ENCODE data around the gene FRMPD4.

Gene FRMPD4

DNA sequence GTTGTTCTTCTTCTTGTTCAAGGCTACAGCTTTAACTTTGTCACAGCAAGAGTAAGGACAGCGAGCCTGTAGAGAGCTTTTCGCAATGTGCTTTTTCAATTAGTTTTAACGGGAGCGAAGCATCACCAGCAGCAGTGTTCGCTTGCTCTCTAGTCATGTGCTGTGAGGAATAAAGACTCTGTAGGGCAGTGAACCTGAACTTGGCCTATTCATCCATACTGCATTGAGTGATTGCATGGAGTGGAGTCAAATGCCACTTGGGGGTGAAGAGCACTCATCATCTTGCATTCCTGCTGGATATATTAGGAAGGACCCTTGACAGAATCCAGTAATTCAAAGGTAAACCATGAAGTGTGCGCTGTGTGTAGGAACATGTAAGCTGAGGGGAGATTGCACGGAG lies 240.0 kb downstream of the FRMPD4 start:
- no peak overlapping the region for H3K4me3 ChIP-seq (ENCODE audit: low read length in 2 of 2)

DNA sequence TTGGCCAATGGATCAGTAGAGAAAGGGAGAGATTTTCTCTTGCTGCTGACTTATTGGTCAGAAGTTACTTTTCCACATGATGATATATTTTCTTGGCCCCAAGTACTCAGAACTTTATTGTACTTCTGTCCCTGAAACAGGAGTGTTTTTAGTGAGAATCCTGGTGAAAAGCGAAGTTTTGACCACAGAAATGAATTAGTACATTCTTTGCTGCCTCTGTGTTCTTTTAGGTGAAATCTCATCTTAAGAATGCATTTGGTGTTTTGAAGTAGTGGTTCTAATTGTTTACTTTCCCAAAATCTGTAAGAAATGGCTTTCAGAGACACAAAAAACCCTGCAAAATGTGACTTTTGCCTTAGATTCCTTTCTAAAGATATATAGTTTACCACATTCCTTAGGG lies 240.4 kb downstream of the FRMPD4 start:
- Histone ChIP-seq H3K4me1 (ENCODE audit: control insufficient read depth in 2 of 2, insufficient read depth in 2 of 2, low read length in 2 of 2) (no peaks in the 10 kb centered on the region), H3K4me3 (ENCODE audit: low read length in 2 of 2) (no peak overlapping the region), H3K9ac (ENCODE audit: low read depth in 1 of 2, low read length in 2 of 2) (no peak overlapping the region), H3K27ac (ENCODE audit: low read depth in 2 of 2, low read length in 2 of 2) (no peak overlapping the region), H3K27me3 (ENCODE audit: control insufficient read depth in 2 of 2, insufficient read depth in 2 of 2, low read length in 2 of 2) (peaks cover 4 to 5% of the 10 kb centered on the region in 2 donors), H3K36me3 (ENCODE audit: control insufficient read depth in 2 of 2, insufficient read depth in 2 of 2, low read length in 2 of 2) (no peaks in the 10 kb centered on the region), H3K9me3 (ENCODE audit: control insufficient read depth in 2 of 2, low read length in 2 of 2) (no peaks in the 10 kb centered on the region)

More for the DNA sequence above, 240.0 kb downstream of the FRMPD4 start:
- Histone ChIP-seq H3K27ac (ENCODE audit: low read depth in 2 of 2, low read length in 2 of 2) (no peak overlapping the region), H3K9ac (ENCODE audit: low read depth in 1 of 2, low read length in 2 of 2) (no peak overlapping the region), H3K36me3 (ENCODE audit: control insufficient read depth in 2 of 2, insufficient read depth in 2 of 2, low read length in 2 of 2) (no peaks in the 10 kb centered on the region), H3K4me1 (ENCODE audit: control insufficient read depth in 2 of 2, insufficient read depth in 2 of 2, low read length in 2 of 2) (no peaks in the 10 kb centered on the region), H3K9me3 (ENCODE audit: control insufficient read depth in 2 of 2, low read length in 2 of 2) (no peaks in the 10 kb centered on the region), H3K27me3 (ENCODE audit: control insufficient read depth in 2 of 2, insufficient read depth in 2 of 2, low read length in 2 of 2) (peaks cover 4 to 5% of the 10 kb centered on the region in 2 donors)

DNA sequence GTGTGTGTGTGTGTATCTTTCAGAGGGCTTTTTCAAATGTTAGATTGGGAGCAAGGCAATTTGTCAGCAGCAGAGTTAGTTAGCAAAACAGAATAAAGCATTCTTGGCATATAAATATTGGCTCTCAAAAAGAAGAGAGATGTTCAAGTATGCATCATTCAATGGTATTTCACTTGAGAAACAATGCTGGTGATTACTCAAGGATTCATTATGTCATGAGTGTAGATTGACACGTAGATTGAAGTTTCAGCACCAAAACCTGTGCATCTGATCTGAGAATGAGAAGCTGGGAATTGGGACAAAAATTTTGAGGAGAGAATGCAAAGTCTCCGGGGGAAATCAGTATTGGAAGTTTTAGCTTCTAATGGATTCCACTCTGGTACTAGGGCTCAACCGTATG lies 241.4 kb downstream of the FRMPD4 start:
- no peak overlapping the region for H3K9ac ChIP-seq (ENCODE audit: low read depth in 1 of 2, low read length in 2 of 2)
- peaks cover 4 to 5% of the 10 kb centered on the region in 2 donors for H3K27me3 ChIP-seq (ENCODE audit: control insufficient read depth in 2 of 2, insufficient read depth in 2 of 2, low read length in 2 of 2)
- no peaks in the 10 kb centered on the region for H3K4me1 ChIP-seq (ENCODE audit: control insufficient read depth in 2 of 2, insufficient read depth in 2 of 2, low read length in 2 of 2)
- no peaks in the 10 kb centered on the region for H3K36me3 ChIP-seq (ENCODE audit: control insufficient read depth in 2 of 2, insufficient read depth in 2 of 2, low read length in 2 of 2)
- H3K4me3 ChIP-seq (ENCODE audit: low read length in 2 of 2), result no peak overlapping the region
- H3K27ac ChIP-seq (ENCODE audit: low read depth in 2 of 2, low read length in 2 of 2), result no peak overlapping the region
- no peaks in the 10 kb centered on the region for H3K9me3 ChIP-seq (ENCODE audit: control insufficient read depth in 2 of 2, low read length in 2 of 2)

DNA sequence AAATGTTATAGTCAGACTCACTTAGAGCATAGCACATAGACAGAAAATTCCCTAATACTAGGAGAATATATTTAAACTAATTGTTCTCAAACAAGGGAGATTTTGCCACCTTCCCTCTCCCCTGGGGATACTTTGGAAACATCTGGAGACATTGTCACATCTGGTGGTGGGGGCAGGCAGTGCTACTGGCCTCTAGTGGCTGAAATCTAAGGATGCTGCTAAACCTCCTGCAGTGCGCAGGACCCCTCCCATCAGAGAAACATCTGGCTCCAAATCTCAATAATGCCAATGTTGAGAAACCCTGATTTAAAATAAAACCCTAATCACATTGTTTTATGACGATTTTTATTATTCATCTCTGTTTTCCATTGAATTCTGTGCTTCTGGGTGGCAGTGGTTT lies 244.9 kb downstream of the FRMPD4 start:
- H3K36me3 ChIP-seq (ENCODE audit: control insufficient read depth in 2 of 2, insufficient read depth in 2 of 2, low read length in 2 of 2), result no peaks in the 10 kb centered on the region
- no peak overlapping the region for H3K4me3 ChIP-seq (ENCODE audit: low read length in 2 of 2)
- no peak overlapping the region for H3K27ac ChIP-seq (ENCODE audit: low read depth in 2 of 2, low read length in 2 of 2)
- peaks cover 1 to 4% of the 10 kb centered on the region in 2 donors for H3K27me3 ChIP-seq (ENCODE audit: control insufficient read depth in 2 of 2, insufficient read depth in 2 of 2, low read length in 2 of 2)
- H3K9ac ChIP-seq (ENCODE audit: low read depth in 1 of 2, low read length in 2 of 2), result no peak overlapping the region
- no peaks in the 10 kb centered on the region for H3K9me3 ChIP-seq (ENCODE audit: control insufficient read depth in 2 of 2, low read length in 2 of 2)
- no peaks in the 10 kb centered on the region for H3K4me1 ChIP-seq (ENCODE audit: control insufficient read depth in 2 of 2, insufficient read depth in 2 of 2, low read length in 2 of 2)

DNA sequence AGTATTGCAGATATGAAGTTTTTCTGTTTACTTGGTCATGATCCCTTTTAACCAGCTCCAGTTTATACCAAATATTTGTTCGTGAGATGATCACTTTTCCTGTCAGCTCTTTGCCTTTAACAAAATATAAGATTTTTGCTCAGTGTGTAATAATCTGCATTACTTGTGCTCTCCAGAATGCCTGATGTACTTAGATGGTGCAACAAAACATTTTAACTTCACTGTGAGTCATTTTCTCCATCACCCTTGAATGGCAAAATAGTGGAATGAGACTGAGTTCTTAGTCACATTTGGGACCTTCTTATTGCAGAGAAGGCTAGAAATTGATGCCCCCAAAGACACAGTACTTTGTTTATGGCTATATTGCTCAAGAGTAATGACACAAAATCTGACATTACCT lies 252.0 kb downstream of the FRMPD4 start:
- Histone ChIP-seq H3K4me3 (ENCODE audit: low read length in 2 of 2) (no peak overlapping the region), H3K36me3 (ENCODE audit: control insufficient read depth in 2 of 2, insufficient read depth in 2 of 2, low read length in 2 of 2) (no peaks in the 10 kb centered on the region)

DNA sequence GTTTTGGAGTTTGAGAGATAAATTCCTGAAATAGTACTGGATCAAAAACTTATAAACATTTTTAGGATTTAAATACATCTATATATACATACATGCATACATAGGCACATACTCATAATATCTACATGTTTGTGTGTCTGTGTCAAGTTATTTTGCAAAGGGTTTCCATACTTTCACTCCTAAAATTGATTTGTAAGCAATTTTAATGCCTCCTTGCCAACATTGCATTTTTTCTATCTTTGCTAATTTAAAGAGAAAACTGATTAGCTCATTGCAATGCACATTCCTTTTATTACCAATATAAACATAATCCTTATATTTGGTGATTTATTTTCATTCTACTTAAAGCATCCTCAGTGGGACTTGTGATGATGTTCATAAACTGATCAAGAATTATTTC lies 258.3 kb downstream of the FRMPD4 start:
- no peaks in the 10 kb centered on the region for H3K4me1 ChIP-seq (ENCODE audit: control insufficient read depth in 2 of 2, insufficient read depth in 2 of 2, low read length in 2 of 2)
- H3K36me3 ChIP-seq (ENCODE audit: control insufficient read depth in 2 of 2, insufficient read depth in 2 of 2, low read length in 2 of 2), result no peaks in the 10 kb centered on the region
- H3K9ac ChIP-seq (ENCODE audit: low read depth in 1 of 2, low read length in 2 of 2), result no peak overlapping the region
- H3K27me3 ChIP-seq (ENCODE audit: control insufficient read depth in 2 of 2, insufficient read depth in 2 of 2, low read length in 2 of 2), result peaks cover 0 to 2% of the 10 kb centered on the region in 2 donors
- H3K27ac ChIP-seq (ENCODE audit: low read depth in 2 of 2, low read length in 2 of 2), result no peak overlapping the region
- H3K9me3 ChIP-seq (ENCODE audit: control insufficient read depth in 2 of 2, low read length in 2 of 2), result no peaks in the 10 kb centered on the region
- H3K4me3 ChIP-seq (ENCODE audit: low read length in 2 of 2), result no peak overlapping the region

More for the DNA sequence above, 252.0 kb downstream of the FRMPD4 start:
- no peaks in the 10 kb centered on the region for H3K9me3 ChIP-seq (ENCODE audit: control insufficient read depth in 2 of 2, low read length in 2 of 2)
- H3K4me1 ChIP-seq (ENCODE audit: control insufficient read depth in 2 of 2, insufficient read depth in 2 of 2, low read length in 2 of 2), result no peaks in the 10 kb centered on the region
- no peak overlapping the region for H3K9ac ChIP-seq (ENCODE audit: low read depth in 1 of 2, low read length in 2 of 2)
- H3K27ac ChIP-seq (ENCODE audit: low read depth in 2 of 2, low read length in 2 of 2), result no peak overlapping the region
- no peaks in the 10 kb centered on the region for H3K27me3 ChIP-seq (ENCODE audit: control insufficient read depth in 2 of 2, insufficient read depth in 2 of 2, low read length in 2 of 2)

DNA sequence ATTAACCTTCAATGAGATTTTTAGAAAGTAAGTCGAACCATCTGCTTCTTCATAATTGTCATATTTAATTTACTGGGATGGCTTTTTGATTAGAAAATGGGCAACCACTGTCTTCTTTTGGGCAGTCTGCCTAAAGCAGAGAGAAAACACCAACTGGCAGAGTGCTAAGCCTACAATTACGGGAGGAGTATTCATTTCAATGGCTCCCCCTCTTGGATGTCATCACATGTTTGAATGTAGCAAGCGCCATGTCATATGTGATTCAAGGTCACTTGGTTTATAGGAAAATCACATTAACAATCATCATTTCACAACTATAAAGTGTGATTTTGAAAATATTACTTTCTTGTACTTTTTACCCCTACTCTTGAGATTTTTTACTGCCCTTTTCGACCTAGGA lies 261.9 kb downstream of the FRMPD4 start:
- H3K9ac ChIP-seq (ENCODE audit: low read depth in 1 of 2, low read length in 2 of 2), result no peak overlapping the region
- peaks cover 0 to 2% of the 10 kb centered on the region in 2 donors for H3K27me3 ChIP-seq (ENCODE audit: control insufficient read depth in 2 of 2, insufficient read depth in 2 of 2, low read length in 2 of 2)
- no peaks in the 10 kb centered on the region for H3K4me1 ChIP-seq (ENCODE audit: control insufficient read depth in 2 of 2, insufficient read depth in 2 of 2, low read length in 2 of 2)
- no peaks in the 10 kb centered on the region for H3K9me3 ChIP-seq (ENCODE audit: control insufficient read depth in 2 of 2, low read length in 2 of 2)
- H3K36me3 ChIP-seq (ENCODE audit: control insufficient read depth in 2 of 2, insufficient read depth in 2 of 2, low read length in 2 of 2), result no peaks in the 10 kb centered on the region
- no peak overlapping the region for H3K4me3 ChIP-seq (ENCODE audit: low read length in 2 of 2)
- H3K27ac ChIP-seq (ENCODE audit: low read depth in 2 of 2, low read length in 2 of 2), result no peak overlapping the region

DNA sequence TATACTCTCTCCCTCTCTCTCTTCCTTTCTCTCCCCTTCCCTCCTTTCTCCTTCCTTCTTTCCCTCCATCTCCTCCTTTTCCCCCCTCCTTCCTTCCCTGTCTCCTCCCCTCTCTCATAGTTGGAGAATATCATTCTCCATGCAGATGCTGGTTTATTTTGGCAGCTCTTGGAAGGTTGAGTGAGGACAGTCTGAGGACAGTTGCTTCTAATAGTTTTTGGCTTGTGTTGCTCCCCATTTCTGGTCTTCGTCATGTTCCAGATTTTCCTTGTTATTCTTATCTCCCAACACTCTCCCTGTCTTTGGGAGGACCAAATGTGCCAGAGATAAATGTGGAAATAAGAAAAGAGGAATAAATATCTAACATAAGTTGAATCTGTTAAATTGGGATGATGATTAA lies 263.0 kb downstream of the FRMPD4 start:
- Histone ChIP-seq H3K27ac (ENCODE audit: low read depth in 2 of 2, low read length in 2 of 2) (no peak overlapping the region), H3K4me1 (ENCODE audit: control insufficient read depth in 2 of 2, insufficient read depth in 2 of 2, low read length in 2 of 2) (no peaks in the 10 kb centered on the region), H3K9me3 (ENCODE audit: control insufficient read depth in 2 of 2, low read length in 2 of 2) (no peaks in the 10 kb centered on the region), H3K4me3 (ENCODE audit: low read length in 2 of 2) (no peak overlapping the region), H3K27me3 (ENCODE audit: control insufficient read depth in 2 of 2, insufficient read depth in 2 of 2, low read length in 2 of 2) (peaks cover 0 to 2% of the 10 kb centered on the region in 2 donors), H3K9ac (ENCODE audit: low read depth in 1 of 2, low read length in 2 of 2) (no peak overlapping the region), H3K36me3 (ENCODE audit: control insufficient read depth in 2 of 2, insufficient read depth in 2 of 2, low read length in 2 of 2) (no peaks in the 10 kb centered on the region)

DNA sequence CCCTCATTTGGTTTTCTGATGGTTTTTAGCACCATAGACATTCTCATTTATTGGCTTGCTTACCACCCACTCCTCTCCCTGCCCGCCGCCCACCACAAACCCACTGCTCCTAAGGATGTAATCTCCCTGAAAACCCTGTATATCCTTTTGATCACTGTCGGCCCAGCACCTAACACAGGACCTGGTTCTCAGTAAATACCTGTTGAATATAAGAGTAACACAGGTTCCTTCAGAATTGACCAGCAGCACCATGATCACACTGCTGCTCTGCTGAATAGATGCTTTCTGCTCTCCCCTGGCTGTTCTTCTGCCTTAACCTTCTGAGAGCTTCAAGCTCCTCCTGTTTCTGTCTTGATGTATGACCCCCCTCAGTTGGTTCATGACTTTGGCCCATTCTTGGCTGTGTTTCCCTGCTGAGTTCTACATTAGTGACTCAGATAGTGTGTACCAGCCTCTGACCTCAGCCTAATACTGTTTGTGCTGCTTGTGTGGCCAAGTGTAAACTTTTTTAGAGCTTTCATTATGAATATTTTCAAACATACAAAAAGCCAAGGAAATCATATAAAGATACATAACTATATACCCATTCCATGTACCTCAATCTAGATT lies 265.3 kb downstream of the FRMPD4 start:
- H3K27ac ChIP-seq (ENCODE audit: low read depth in 2 of 2, low read length in 2 of 2), result no peak overlapping the region
- H3K27me3 ChIP-seq (ENCODE audit: control insufficient read depth in 2 of 2, insufficient read depth in 2 of 2, low read length in 2 of 2), result no peaks in the 10 kb centered on the region
- H3K4me3 ChIP-seq (ENCODE audit: low read length in 2 of 2), result no peak overlapping the region
- no peaks in the 10 kb centered on the region for H3K36me3 ChIP-seq (ENCODE audit: control insufficient read depth in 2 of 2, insufficient read depth in 2 of 2, low read length in 2 of 2)
- H3K9ac ChIP-seq (ENCODE audit: low read depth in 1 of 2, low read length in 2 of 2), result no peak overlapping the region
- H3K4me1 ChIP-seq (ENCODE audit: control insufficient read depth in 2 of 2, insufficient read depth in 2 of 2, low read length in 2 of 2), result no peaks in the 10 kb centered on the region
- no peaks in the 10 kb centered on the region for H3K9me3 ChIP-seq (ENCODE audit: control insufficient read depth in 2 of 2, low read length in 2 of 2)

DNA sequence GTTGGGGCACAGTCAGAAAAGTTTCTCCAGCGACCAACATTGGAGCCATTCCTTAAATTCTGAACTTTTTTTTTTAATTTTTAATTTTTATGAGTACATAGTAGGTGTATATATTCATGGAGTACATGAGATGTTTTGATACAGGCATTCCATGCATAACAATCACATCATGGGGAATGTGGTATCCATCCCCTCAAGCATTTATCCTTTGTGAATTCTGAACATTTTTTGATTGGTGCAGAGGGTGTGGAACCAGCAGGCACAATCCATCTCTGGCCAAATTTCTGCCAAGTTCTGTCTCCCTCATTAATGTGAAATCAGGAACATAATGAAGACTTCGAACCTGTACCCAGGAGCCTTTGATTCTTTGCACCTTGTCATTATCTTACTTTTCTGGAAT lies 267.0 kb downstream of the FRMPD4 start:
- Histone ChIP-seq H3K9me3 (ENCODE audit: control insufficient read depth in 2 of 2, low read length in 2 of 2) (no peaks in the 10 kb centered on the region), H3K27ac (ENCODE audit: low read depth in 2 of 2, low read length in 2 of 2) (no peak overlapping the region), H3K9ac (ENCODE audit: low read depth in 1 of 2, low read length in 2 of 2) (no peak overlapping the region), H3K36me3 (ENCODE audit: control insufficient read depth in 2 of 2, insufficient read depth in 2 of 2, low read length in 2 of 2) (no peaks in the 10 kb centered on the region), H3K4me1 (ENCODE audit: control insufficient read depth in 2 of 2, insufficient read depth in 2 of 2, low read length in 2 of 2) (no peaks in the 10 kb centered on the region), H3K27me3 (ENCODE audit: control insufficient read depth in 2 of 2, insufficient read depth in 2 of 2, low read length in 2 of 2) (no peaks in the 10 kb centered on the region), H3K4me3 (ENCODE audit: low read length in 2 of 2) (no peak overlapping the region)

DNA sequence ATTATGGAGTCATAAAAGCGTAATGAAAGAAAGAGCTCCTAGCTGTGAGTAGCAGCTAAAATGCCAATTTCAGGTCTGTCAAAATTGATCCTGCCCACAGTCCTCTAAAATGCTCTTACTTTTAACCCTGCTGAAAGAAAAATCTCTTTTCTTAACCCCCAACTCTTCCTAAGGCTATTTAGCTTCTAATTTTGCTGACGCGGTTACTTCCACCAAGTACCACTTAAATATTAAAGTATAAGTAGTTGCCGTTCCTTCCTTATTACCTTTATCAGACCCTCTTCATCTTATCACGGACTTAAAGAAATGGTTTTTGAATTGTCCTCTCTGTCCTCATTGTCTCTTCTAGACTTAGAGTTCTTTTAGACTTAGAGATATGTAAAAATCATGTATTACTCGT lies 272.2 kb downstream of the FRMPD4 start:
- Histone ChIP-seq H3K27ac (ENCODE audit: low read depth in 2 of 2, low read length in 2 of 2) (no peak overlapping the region), H3K4me3 (ENCODE audit: low read length in 2 of 2) (no peak overlapping the region), H3K36me3 (ENCODE audit: control insufficient read depth in 2 of 2, insufficient read depth in 2 of 2, low read length in 2 of 2) (no peaks in the 10 kb centered on the region), H3K4me1 (ENCODE audit: control insufficient read depth in 2 of 2, insufficient read depth in 2 of 2, low read length in 2 of 2) (no peaks in the 10 kb centered on the region), H3K9me3 (ENCODE audit: control insufficient read depth in 2 of 2, low read length in 2 of 2) (no peaks in the 10 kb centered on the region), H3K27me3 (ENCODE audit: control insufficient read depth in 2 of 2, insufficient read depth in 2 of 2, low read length in 2 of 2) (no peaks in the 10 kb centered on the region), H3K9ac (ENCODE audit: low read depth in 1 of 2, low read length in 2 of 2) (no peak overlapping the region)

All from mucosa of rectum (tissue), 2 donors.